Adrenal gland (tissue), 5 donors: Measurements from ENCODE around the gene ICE2.

Source experiments
- POLR2A ChIP-seq, 2 donors: fragments of 450-650 bp; IDR thresholded peaks; one replicate each; pipeline ENCODE4 v1.6.1; 2017; ENCODE audit warnings: antibody characterized with exemption in 2 of 2, mild to moderate bottlenecking in 2 of 2, moderate library complexity in 1 of 2
- TF ChIP-seq, protein P1 (sequence below), 6 experiments: fragments of 450-650 bp in 4 of 6; fragments of 200-600 bp in 2 of 6; sonication (generic) in 1 of 6; IDR thresholded peaks; 1 replicate in 5 of 6; 2 replicates in 1 of 6; pipeline versions ENCODE4 v1.5.1 to v1.8.0; 2016 to 2021; ENCODE audit warnings: antibody characterized with exemption in 6 of 6, mild to moderate bottlenecking in 2 of 6, moderate library complexity in 1 of 6
- donor health status: DM: no; HTN: no; CAD: no.

DNA sequence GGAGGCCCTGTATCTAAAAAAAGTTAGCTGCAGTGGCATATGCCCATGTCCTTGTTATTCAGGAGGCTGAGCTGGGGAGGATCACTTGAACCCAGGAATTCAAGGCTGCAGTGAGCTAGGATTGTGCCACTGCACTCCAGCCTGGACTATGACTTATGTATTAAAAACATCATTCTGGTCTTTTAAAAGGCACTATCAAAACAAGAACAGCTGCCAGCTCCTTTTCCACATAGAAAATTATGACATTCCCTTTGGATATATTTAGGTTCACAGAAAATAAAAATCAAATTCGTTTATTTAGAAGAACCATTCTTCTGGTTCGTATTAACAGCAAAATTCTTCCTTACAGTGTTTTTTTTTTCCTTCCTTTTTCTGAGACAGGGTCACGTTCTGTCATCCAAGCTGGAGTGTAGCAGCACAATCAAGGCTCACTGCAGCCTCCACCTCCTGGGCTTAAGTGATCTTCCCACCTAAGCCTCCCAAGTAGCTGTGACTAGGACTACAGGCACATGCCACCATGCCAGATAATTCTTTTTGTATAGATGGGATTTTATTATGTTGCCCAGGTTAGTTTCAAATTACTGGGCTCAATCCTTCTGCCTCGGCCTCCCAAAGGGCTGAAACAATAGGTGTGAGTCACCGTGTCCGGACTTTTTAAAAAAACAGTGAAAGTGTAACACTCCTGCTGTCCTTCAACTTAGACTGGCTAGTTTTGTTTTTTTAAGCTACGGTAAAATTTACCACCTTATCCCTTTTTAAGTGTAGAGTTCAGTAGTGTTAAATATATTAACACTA is 13.9 kb downstream of the ICE2 start:
- no peak for TF ChIP-seq POLR2A (IDR thresholded peaks at IDR 0.05)
- TF ChIP-seq, protein P1, sequence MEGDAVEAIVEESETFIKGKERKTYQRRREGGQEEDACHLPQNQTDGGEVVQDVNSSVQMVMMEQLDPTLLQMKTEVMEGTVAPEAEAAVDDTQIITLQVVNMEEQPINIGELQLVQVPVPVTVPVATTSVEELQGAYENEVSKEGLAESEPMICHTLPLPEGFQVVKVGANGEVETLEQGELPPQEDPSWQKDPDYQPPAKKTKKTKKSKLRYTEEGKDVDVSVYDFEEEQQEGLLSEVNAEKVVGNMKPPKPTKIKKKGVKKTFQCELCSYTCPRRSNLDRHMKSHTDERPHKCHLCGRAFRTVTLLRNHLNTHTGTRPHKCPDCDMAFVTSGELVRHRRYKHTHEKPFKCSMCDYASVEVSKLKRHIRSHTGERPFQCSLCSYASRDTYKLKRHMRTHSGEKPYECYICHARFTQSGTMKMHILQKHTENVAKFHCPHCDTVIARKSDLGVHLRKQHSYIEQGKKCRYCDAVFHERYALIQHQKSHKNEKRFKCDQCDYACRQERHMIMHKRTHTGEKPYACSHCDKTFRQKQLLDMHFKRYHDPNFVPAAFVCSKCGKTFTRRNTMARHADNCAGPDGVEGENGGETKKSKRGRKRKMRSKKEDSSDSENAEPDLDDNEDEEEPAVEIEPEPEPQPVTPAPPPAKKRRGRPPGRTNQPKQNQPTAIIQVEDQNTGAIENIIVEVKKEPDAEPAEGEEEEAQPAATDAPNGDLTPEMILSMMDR (IDR thresholded peaks at IDR 0.05), result no peak
